Measurements from ENCODE around the gene CX3CR1.

- TF ChIP-seq CTCF (IDR thresholded peaks at IDR 0.05) (no peak), POLR2A (IDR thresholded peaks at IDR 0.05) (no peak), EP300 (IDR thresholded peaks at IDR 0.05; ENCODE audit: low read depth) (no peak)
Observed at GRCh38 chr3:39280571-39280970, 735 bp upstream of the CX3CR1 start.
